PC-3 (cell line): ENCODE measurements around the gene TRIL. TPM values are rescaled to one million over a fixed set of nuclear protein-coding genes. Genes with fewer than 3 reads are reported as not detected.

Experiments used
- ATAC-seq: fragments of 200-7000 bp; cut with Tn5 transposase; 2 replicates; pipeline ENCODE4 v1.9.1; 2020; ENCODE audit warnings: mild to moderate bottlenecking, moderate library complexity
- BruUV-seq: library from RNA; stranded (reverse); fragments of 400-500 nt; replicated peaks from 2 replicates; lab custom pipeline; 2021; lab: Mats Ljungman, UMichigan
- CTCF ChIA-PET: fragments of 300-600 bp; sonication (Branson Sonifier 250); formaldehyde crosslinking; loops from one replicate; lab custom pipeline; 2022; ENCODE audit warnings: antibody characterized with exemption; lab: Charles Lee
- POLR2A ChIA-PET: fragments of 300-600 bp; sonication (Branson Sonifier 250); formaldehyde crosslinking; loops from one replicate; lab custom pipeline; 2022; ENCODE audit warnings: antibody characterized with exemption; ENCODE audit not compliant: unreplicated experiment; lab: Charles Lee
- DNase-seq: peaks from one replicate; pipeline ENCODE4 v3.0.0-alpha.2; 2015
- H2AFZ ChIP-seq: fragments of 300-600 bp; sonication (generic); 2 replicates; pipeline ENCODE4 v1.6.0; 2016; ENCODE audit warnings: antibody characterized with exemption, low read length
- H3F3A ChIP-seq: fragments of 300-600 bp; sonication (generic); one replicate; pipeline ENCODE4 v1.6.0; 2017; ENCODE audit warnings: antibody characterized with exemption, low read length, control low read depth, mild to moderate bottlenecking; ENCODE audit not compliant: unreplicated experiment
- H3K27ac ChIP-seq: fragments of 300-600 bp; sonication (generic); 2 replicates; pipeline ENCODE4 v1.5.1; 2016; ENCODE audit warnings: mild to moderate bottlenecking, low read length
- H3K27me3 ChIP-seq: fragments of 300-600 bp; sonication (generic); 2 replicates; pipeline ENCODE4 v1.6.1; 2016; ENCODE audit warnings: low read length, mixed read lengths
- H3K36me3 ChIP-seq: fragments of 300-600 bp; sonication (generic); 2 replicates; pipeline ENCODE4 v1.6.1; 2016; ENCODE audit warnings: low read depth, mixed run types, low read length, mixed read lengths
- H3K4me1 ChIP-seq: fragments of 300-600 bp; sonication (generic); 2 replicates; pipeline ENCODE4 v1.5.1; 2016; ENCODE audit warnings: low read length; ENCODE audit not compliant: insufficient read depth
- H3K4me2 ChIP-seq: fragments of 300-600 bp; sonication (generic); 2 replicates; pipeline ENCODE4 v1.6.0; 2016; ENCODE audit warnings: low read length
- H3K4me3 ChIP-seq: fragments of 300-600 bp; sonication (generic); 2 replicates; pipeline ENCODE4 v1.5.1; 2016; ENCODE audit warnings: mild to moderate bottlenecking, low read length, mixed read lengths
- H3K79me2 ChIP-seq: fragments of 300-600 bp; sonication (generic); 2 replicates; pipeline ENCODE4 v1.6.1; 2017; ENCODE audit warnings: low read length, mixed read lengths
- H3K9ac ChIP-seq: fragments of 300-600 bp; sonication (generic); 2 replicates; pipeline ENCODE4 v1.6.0; 2016; ENCODE audit warnings: mild to moderate bottlenecking, low read length
- H3K9me2 ChIP-seq: fragments of 300-600 bp; sonication (generic); replicated peaks from 2 replicates; pipeline ENCODE4 v1.6.1; 2016; ENCODE audit warnings: mixed run types, low read length, mixed read lengths
- H3K9me3 ChIP-seq: fragments of 300-600 bp; sonication (generic); 2 replicates; pipeline ENCODE4 v1.6.1; 2016; ENCODE audit warnings: low read length, mixed read lengths
- H4K20me1 ChIP-seq: fragments of 300-600 bp; sonication (generic); 2 replicates; pipeline ENCODE4 v1.6.1; 2016; ENCODE audit warnings: low read length, mixed read lengths
- EZH2 ChIP-seq: fragments of 300-600 bp; sonication (generic); IDR thresholded peaks from one replicate; pipeline ENCODE4 v1.6.1; 2017; ENCODE audit warnings: antibody characterized with exemption, mild to moderate bottlenecking, low read length; ENCODE audit not compliant: unreplicated experiment
- EZH2phosphoT487 ChIP-seq: fragments of 300-600 bp; sonication (generic); IDR thresholded peaks from 2 replicates; pipeline ENCODE4 v1.6.1; 2018; ENCODE audit warnings: mild to moderate bottlenecking, antibody characterized with exemption, low read length, borderline replicate concordance
- intact Hi-C: fragments of 100-400 bp; cut with micrococcal nuclease; formaldehyde crosslinking; loops from 2 replicates; pipeline ENCODE4 v1.9.0; 2023
- total RNA-seq: library from RNA; depleted of rRNA; stranded (reverse); fragments of >200 nt; gene quantifications from 2 replicates; pipeline ENCODE4 v1.2.3, GENCODE V29; 2014
- TF ChIP-seq, protein P1 (sequence below): fragments of 300-600 bp; sonication (generic); conservative IDR thresholded peaks from 2 replicates; pipeline ENCODE4 v1.5.1; 2017; ENCODE audit warnings: antibody characterized with exemption, low read depth, mild to moderate bottlenecking, low read length

The TRIL gene
- total RNA-seq, 1 experiment from 2014 or later, result 0.29 TPM

DNA sequence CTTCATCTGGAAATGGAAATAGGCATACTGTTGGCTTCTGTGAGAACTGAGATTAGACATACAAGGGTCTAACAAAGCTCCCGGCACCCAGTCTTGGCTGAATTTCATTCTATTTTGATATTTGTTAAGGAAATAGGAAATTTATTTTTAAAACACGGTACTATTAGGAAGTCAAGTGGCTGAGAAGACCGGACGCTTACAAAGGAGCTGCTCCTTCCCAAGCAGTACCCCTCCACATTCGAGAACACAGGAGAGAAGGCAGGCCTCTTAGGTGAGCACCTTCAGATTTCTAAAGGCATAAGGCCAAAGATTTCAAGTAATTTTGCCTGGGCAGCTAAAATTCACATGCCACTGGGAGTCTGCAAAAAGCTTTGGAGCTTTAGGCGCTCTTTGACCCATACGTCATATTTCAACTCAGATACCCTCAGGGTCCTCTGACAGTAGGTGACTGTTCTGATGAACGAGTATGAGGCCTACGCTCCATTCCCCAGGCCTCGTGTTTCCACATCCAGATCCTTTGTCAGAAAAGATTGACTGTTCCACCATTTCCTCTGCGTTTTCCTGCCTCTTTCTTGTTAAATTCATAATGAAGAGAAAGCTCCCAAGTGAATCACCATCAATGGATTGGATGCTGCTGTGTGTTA lies 17.3 kb downstream of the TRIL start:
- BruUV-seq, result no TSS peak
- Histone ChIP-seq H3K9me3 (no peaks in the 10 kb centered on the region), H3K9ac (no peak overlapping the region), H3K27ac (no peak overlapping the region), H4K20me1 (no peaks in the 10 kb centered on the region), H3K4me3 (no peak overlapping the region), H3K4me2 (no peak overlapping the region), H3K27me3 (no peaks in the 10 kb centered on the region), H3K4me1 (no peaks in the 10 kb centered on the region), H3K9me2 (no peaks in the 10 kb centered on the region), H3K79me2 (no peaks in the 10 kb centered on the region), H3F3A (no peaks in the 10 kb centered on the region), H2AFZ (no peak overlapping the region), H3K36me3 (no peaks in the 10 kb centered on the region)
- ChIA-PET CTCF (interaction anchor here (0.6 to 1.3 kb wide), 2 partner anchors 16 to 166 kb away, joined by 3 to 4 read pairs; no protein-coding TSS in a partner anchor), POLR2A (no interaction called here)
- intact Hi-C loops, result no loop called here
- no peak for ATAC-seq
- TF ChIP-seq EZH2phosphoT487 (no peak), EZH2 (no peak)
- TF ChIP-seq, protein P1, sequence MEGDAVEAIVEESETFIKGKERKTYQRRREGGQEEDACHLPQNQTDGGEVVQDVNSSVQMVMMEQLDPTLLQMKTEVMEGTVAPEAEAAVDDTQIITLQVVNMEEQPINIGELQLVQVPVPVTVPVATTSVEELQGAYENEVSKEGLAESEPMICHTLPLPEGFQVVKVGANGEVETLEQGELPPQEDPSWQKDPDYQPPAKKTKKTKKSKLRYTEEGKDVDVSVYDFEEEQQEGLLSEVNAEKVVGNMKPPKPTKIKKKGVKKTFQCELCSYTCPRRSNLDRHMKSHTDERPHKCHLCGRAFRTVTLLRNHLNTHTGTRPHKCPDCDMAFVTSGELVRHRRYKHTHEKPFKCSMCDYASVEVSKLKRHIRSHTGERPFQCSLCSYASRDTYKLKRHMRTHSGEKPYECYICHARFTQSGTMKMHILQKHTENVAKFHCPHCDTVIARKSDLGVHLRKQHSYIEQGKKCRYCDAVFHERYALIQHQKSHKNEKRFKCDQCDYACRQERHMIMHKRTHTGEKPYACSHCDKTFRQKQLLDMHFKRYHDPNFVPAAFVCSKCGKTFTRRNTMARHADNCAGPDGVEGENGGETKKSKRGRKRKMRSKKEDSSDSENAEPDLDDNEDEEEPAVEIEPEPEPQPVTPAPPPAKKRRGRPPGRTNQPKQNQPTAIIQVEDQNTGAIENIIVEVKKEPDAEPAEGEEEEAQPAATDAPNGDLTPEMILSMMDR, result no peak
- DNase-seq, result no peak

GRCh38 chr7:28939844-28940544 lies 18.1 kb downstream of the TRIL start:
- H3K4me2 ChIP-seq, result no peak overlapping the region
- DNase-seq (no peak), ATAC-seq (no peak)
- no TSS peak for BruUV-seq
- H3K27me3 ChIP-seq, result no peaks in the 10 kb centered on the region
- no peaks in the 10 kb centered on the region for H3K4me1 ChIP-seq
- no peak overlapping the region for H3K27ac ChIP-seq
- no peaks in the 10 kb centered on the region for H3F3A ChIP-seq
- CTCF ChIA-PET, result no interaction called here
- H4K20me1 ChIP-seq, result no peaks in the 10 kb centered on the region
- no peak overlapping the region for H2AFZ ChIP-seq
- H3K79me2 ChIP-seq, result no peaks in the 10 kb centered on the region
- TF ChIP-seq EZH2phosphoT487 (no peak), EZH2 (no peak)
- TF ChIP-seq, protein P1, result no peak
- no peaks in the 10 kb centered on the region for H3K36me3 ChIP-seq
- no peak overlapping the region for H3K4me3 ChIP-seq
- H3K9me3 ChIP-seq, result no peaks in the 10 kb centered on the region
- POLR2A ChIA-PET, result interaction anchor here (0.7 kb wide), 1 partner anchor 96 kb away, joined by 3 read pairs; no protein-coding TSS in a partner anchor
- H3K9ac ChIP-seq, result no peak overlapping the region
- H3K9me2 ChIP-seq, result no peaks in the 10 kb centered on the region
- intact Hi-C loops, result no loop called here

DNA sequence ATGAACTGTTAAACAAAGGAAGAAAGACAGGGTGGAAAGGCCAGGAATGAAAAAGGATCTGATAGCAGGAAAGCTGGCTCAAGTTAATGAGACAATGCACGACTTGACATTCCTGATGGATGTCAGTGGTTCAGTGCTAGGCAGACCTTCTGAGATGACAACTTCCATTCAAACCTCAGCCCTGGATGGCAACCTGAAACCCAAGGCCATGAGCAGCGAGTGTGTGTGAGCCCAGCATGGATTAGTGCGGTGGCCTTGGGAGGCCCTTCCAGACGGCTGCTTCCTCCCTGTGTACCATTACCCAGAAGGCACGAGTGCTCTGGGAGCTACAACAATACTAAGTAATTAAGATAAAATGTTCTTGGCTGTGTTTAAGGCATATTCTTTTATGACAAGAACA lies 18.8 kb downstream of the TRIL start:
- Histone ChIP-seq H2AFZ (no peak overlapping the region), H3K27me3 (no peaks in the 10 kb centered on the region), H4K20me1 (no peaks in the 10 kb centered on the region), H3K79me2 (no peaks in the 10 kb centered on the region), H3K4me2 (no peak overlapping the region), H3K4me3 (no peak overlapping the region), H3K9me2 (no peaks in the 10 kb centered on the region), H3F3A (no peaks in the 10 kb centered on the region), H3K9me3 (no peaks in the 10 kb centered on the region), H3K9ac (no peak overlapping the region), H3K4me1 (no peaks in the 10 kb centered on the region), H3K27ac (no peak overlapping the region), H3K36me3 (no peaks in the 10 kb centered on the region)
- ATAC-seq, result no peak
- no TSS peak for BruUV-seq
- DNase-seq, result no peak
- ChIA-PET CTCF (no interaction called here), POLR2A (interaction anchor here (0.7 kb wide), 1 partner anchor 96 kb away, joined by 3 read pairs; no protein-coding TSS in a partner anchor)
- intact Hi-C loops, result no loop called here
- TF ChIP-seq, protein P1, result no peak
- TF ChIP-seq EZH2phosphoT487 (no peak), EZH2 (no peak)
